Activated effector memory CD4-positive, alpha-beta T cell treated with anti-CD3 and anti-CD28 coated beads, Interleukin-2, amount 50 U/mL, for 16 hours (primary cell): Measurements from ENCODE around the gene SRRM2.

Experiments
- DNase-seq: peaks from one replicate; pipeline ENCODE4 v3.0.0-alpha.2; 2020

Gene SRRM2

DNA sequence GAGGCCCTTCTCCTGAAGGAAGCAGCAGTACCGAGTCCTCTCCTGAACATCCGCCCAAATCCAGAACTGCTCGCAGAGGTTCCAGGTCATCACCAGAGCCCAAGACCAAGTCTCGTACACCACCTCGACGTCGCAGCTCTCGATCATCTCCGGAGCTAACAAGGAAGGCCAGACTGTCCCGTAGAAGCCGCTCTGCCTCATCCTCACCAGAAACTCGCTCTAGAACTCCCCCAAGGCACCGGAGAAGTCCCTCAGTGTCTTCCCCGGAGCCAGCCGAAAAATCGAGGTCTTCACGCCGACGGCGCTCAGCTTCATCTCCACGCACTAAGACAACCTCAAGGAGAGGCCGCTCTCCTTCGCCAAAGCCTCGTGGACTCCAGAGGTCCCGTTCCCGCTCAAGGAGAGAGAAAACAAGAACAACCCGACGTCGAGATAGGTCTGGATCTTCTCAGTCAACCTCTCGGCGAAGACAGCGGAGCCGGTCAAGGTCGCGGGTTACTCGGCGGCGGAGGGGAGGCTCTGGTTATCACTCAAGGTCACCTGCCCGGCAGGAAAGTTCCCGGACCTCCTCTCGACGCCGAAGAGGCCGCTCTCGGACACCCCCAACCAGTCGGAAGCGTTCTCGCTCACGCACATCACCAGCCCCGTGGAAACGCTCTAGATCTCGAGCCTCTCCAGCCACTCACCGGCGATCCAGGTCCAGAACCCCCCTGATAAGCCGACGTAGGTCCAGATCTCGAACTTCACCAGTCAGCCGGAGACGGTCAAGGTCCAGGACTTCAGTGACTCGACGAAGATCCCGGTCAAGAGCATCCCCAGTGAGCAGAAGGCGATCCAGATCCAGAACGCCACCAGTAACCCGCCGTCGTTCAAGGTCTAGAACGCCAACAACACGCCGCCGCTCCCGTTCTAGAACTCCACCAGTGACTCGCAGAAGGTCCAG lies 13.3 kb downstream of the SRRM2 start:
- DNase-seq, result no peak

DNA sequence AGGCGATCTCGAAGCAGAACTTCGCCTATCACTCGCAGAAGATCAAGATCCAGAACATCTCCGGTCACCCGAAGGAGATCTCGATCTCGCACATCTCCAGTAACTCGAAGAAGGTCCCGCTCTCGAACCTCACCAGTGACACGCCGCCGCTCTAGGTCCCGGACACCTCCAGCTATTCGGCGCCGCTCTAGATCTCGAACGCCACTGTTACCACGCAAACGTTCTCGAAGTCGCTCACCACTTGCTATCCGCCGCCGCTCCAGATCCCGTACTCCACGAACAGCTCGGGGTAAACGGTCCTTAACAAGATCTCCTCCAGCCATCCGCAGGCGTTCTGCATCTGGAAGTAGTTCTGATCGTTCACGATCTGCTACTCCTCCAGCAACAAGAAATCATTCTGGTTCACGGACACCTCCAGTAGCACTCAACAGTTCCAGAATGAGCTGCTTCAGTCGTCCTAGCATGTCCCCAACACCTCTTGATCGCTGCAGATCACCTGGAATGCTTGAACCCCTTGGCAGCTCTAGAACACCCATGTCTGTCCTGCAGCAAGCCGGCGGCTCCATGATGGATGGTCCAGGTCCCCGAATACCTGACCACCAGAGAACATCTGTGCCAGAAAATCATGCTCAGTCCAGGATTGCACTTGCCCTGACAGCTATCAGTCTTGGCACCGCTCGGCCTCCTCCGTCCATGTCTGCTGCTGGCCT lies 14.1 kb downstream of the SRRM2 start:
- DNase-seq, result no peak

DNA sequence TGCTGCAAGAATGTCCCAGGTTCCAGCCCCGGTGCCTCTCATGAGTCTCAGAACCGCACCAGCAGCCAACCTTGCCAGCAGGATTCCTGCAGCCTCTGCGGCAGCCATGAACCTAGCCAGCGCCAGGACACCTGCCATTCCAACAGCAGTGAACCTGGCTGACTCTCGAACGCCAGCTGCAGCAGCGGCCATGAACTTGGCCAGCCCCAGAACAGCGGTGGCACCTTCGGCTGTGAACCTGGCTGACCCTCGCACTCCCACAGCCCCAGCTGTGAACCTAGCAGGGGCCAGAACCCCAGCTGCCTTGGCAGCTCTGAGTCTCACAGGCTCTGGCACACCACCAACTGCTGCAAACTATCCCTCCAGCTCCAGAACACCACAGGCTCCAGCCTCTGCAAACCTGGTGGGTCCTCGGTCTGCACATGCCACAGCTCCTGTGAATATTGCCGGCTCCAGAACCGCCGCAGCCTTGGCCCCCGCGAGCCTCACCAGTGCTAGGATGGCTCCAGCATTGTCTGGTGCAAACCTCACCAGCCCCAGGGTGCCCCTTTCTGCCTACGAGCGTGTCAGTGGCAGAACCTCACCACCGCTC lies 14.8 kb downstream of the SRRM2 start:
- DNase-seq, result no peak

GRCh38 chr16:2767891-2768290 lies 15.5 kb downstream of the SRRM2 start:
- no peak for DNase-seq

GRCh38 chr16:2768403-2769089 lies 16.1 kb downstream of the SRRM2 start:
- no peak for DNase-seq

DNA sequence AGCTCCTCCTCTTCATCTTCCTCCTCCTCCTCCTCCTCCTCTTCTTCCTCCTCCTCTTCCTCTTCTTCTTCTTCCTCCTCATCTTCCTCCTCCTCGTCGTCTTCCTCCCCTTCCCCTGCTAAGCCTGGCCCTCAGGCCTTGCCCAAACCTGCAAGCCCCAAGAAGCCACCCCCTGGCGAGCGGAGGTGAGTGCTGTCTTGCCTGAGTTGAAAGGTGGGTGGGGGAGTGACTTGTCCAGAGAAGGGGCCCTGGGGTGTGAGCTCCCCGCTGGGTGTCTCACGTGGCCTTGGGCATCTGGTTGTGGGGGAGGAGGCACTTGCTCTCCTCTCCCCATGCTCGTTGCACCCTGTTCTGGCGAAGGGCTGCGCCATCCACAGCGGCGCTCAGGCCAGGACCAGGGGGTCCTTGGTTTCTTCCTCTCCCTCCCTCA lies 16.7 kb downstream of the SRRM2 start:
- DNase-seq, result no peak

DNA sequence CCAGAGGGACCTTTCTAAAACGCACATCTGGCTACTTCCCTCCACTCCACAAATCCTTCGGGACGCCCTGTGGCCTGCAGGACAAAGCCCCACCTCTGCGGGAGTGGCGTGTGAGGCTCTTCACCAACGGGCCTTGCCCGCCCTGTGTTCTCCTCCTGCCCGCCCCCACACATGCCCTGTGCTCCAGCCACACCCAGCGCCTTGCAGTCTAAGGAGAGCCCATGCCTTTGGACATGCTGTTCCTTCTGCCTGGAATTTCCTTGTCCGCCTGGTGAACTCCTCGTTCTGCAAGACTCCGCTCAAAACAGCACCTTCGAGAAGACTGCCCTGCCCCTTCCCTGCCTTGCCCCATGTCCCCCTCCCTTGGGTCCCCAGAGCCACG lies 17.2 kb downstream of the SRRM2 start:
- DNase-seq, result no peak

DNA sequence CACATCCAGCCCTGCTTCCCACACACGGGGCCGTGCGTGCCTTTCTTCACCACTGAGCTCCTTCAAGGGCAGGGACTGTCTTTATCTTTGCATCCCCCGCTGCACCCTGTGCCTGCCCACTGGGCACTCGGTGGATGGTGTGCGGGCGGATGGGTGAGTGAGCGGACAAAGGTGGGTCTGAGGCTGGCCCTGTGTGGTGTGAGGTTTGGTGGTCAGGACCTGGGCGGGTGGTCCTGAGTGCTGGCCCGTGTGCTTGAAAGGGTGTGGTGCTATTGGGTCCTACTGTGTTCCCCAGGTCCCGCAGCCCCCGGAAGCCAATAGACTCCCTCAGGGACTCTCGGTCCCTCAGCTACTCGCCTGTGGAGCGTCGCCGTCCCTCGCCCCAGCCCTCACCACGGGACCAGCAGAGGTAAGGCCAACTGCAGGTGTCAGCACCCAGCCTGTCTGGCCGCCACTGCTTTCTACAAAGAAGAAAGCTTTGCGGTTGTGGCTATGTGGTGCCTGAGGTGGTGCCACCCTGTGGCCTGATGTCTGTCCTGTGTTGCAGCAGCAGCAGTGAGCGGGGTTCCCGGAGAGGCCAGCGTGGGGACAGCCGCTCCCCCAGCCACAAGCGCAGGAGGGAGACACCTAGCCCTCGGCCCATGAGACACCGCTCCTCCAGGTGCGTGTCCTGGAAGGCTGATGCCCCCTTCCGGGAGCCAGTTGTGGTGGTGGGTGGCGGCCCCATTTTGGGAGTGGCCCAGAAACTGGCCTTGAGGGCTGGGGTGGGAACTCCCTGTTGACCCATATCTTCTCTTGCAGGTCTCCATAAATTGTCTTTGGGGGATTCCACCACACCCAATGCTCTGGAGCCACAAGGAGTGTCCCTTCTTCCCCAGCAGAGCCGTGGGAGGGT lies 17.9 kb downstream of the SRRM2 start:
- no peak for DNase-seq

- DNase-seq, result no peak
These were observed 19.3 kb downstream of the SRRM2 start for GRCh38 chr16:2771496-2772402.

DNA sequence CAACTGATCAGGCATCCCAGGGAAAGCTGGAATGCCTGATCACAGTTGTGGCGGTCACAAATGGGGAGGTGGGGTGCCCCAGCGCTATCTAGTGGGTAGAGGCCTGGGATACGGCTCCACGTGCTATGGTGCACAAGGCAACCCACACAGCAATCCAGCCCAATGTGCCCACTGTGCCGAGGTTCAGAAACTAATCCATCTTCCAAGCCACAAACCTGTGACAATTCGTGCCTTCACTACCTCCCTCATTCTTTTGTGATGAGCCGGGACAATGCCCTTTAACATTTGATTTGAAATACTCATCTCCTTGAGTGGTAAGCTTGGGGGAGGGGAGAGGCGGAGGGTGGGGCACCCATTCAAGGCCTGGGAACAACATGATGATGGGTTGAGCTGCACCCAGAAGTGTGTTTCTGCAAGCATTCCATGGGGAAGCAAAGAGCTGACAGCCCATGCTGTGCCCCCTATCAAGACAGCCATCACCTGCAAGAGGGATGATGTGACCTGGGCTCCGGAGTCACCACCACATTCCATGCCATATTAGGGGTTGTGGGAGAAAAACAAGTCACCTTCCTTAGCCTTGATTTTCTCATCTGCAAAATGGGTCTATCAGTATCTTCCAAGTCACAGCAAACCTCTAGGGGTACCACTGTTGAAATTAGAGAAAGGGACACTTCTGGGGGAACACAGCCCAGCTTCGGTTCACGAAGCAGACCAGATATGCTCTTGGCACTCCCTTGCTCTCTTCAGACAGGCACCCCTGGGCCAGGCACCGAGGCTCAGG lies 20.9 kb downstream of the SRRM2 start:
- no peak for DNase-seq

DNA sequence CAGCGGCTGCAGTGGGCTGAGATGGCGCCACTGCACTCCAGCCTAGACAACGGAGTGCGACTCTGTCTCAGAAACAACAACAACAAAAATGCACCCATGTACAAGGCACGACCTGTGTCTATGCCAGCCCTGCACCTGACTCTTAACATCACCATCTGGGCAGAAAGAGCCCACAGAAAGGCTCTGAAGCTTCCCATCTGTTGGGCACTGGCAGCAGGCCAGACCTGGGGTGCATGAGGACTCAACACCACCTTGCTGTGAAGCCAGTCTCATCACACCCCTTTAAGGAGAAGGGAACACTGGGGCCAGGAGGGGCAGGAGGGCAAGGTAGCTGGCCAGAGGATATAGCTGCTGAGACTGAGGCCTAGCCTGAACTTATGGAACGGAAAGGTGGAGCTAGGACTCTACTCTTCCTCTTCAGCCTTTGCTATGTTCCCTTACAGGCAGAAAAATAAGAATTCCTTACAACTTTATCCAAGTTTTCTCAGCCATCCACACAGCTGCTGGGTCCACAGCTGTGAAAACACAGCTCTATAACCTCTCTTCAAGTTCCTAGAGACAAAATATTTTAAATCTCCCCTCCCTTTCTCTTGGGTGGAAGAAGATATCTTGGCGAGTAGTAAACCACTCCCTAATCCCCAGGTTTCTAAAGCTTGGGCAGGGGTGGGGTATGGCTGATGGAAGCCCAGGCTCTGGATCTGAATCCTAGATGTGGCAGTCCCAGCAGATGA lies 21.9 kb downstream of the SRRM2 start:
- DNase-seq, result no peak

DNA sequence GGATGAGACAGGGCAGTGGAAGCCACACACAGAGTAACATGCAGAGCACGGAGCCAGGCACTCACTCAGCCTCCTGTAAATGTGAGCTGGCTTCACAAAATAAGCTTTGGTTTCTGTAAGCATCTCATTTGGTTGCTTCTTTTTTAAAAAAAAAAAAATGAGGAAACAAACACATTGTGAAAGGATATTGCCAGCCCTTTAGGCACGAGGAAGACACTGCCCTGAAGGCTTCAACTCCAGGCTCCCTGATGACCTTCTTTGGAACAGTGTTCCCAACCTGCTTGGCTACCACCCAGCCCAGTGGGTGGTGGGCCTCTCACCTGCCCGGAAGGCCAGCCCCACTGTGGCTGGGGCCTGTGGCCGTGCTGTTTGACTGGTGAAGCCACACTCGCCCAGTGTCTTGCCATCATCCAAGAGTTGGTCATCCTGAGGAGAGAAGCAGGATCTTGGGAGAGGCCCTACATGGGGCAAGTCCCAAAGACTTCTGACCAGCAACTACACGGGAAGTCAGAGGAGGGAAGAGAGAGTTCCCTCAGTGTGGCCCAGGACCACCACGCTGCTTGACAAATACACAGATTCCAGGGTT lies 22.8 kb downstream of the SRRM2 start:
- no peak for DNase-seq

DNA sequence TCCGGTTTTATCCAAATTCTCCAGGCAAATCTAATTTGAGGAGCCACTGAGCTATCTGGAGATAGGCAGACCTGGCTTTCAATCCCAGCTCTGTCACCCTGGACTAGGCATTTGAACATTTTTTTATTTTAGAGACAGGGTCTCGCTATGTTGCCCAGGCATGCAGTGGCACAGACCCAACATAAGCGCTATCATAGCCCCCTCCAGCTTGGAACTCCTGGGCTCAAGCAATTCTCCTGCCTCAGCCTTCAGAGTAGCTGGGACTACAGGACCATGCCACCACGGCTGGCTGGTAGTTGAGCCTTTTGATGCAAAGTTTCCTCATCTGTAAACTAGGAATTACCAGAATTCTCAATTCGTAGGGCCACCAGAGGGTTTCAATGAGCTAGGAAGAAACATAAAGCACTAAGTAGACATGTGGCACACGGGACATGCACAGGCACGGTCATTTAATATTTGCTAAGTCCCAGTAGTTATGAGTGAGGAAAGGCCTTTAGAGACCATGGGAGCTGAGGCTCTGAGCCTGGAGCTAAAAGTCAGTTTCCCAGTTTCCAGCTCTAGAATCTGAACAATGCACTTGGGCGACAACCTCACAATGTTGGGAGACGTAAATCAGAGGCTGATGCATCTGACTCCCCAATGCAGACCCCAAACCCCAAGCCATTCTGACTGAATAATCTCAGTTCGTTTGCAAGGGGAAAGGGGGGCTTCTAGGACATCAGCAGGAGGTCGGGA lies 23.5 kb downstream of the SRRM2 start:
- DNase-seq, result no peak

DNA sequence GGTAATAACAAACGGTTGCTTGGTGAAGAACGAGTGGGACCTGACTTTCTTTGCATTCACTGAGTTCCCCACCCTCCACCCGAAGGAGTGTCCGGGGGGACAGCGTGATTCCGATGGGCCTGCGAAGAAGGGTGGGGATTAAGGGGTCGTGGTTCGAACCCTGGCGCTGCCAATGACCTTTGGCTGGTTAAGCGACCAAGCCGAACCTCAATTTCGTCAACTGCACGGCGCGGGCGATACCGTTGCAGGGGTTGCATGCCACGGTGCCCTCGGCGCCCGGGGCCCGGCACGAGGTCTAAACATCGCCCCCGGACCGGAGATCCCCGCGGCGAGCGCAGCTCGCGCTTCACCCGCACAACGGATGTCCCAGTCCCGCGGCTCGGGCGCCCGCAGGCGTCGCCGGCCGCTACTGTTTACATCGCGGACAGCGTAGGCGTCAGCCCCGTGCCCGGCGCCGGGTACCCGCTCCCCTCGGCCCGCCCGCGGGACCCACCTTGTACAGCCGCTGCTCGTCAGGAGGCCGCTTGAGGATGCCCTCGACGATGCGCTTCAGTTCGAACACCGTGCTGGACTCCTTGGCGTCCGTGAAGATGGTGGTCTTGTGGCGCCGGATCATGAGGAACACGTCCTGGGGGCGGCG lies 24.2 kb downstream of the SRRM2 start:
- peak; percentile 78 for DNase-seq

- peak; percentile 97 for DNase-seq
These were observed 24.9 kb downstream of the SRRM2 start, which contains the start of gene ELOB for GRCh38 chr16:2777231-2777902. Gene ELOB (minus strand): TSS chr16:2777280. CDS start chr16:2777239, 41 bp downstream.

GRCh38 chr16:2777903-2778629 lies 25.6 kb downstream of the SRRM2 start:
- peak; percentile 77 for DNase-seq
